GM19043 (cell line): ENCODE data around the gene MOSPD2.

Experiments
- ATAC-seq: cut with Tn5 transposase; IDR thresholded peaks from one replicate; pipeline ENCODE4 v1.9.1; 2021; ENCODE audit warnings: low read depth; ENCODE audit not compliant: unreplicated experiment

MOSPD2 gene

GRCh38 chrX:14913241-14913640 lies 40.0 kb downstream of the MOSPD2 start:
- ATAC-seq, result no peak

GRCh38 chrX:14915596-14915995 lies 42.4 kb downstream of the MOSPD2 start:
- no peak for ATAC-seq

- ATAC-seq, result no peak
Observed at GRCh38 chrX:14916017-14916674, 42.9 kb downstream of the MOSPD2 start.

- ATAC-seq, result no peak
Observed at GRCh38 chrX:14919407-14919806, 46.2 kb downstream of the MOSPD2 start.

GRCh38 chrX:14920196-14920595 lies 47.0 kb downstream of the MOSPD2 start:
- ATAC-seq, result no peak

GRCh38 chrX:14922437-14922836 lies 49.2 kb downstream of the MOSPD2 start:
- no peak for ATAC-seq

GRCh38 chrX:14923761-14924160 lies 50.5 kb downstream of the MOSPD2 start:
- ATAC-seq, result no peak

- ATAC-seq, result no peak
Observed at GRCh38 chrX:14926471-14926870, 53.2 kb downstream of the MOSPD2 start.

- no peak for ATAC-seq
Observed at GRCh38 chrX:14927401-14927800, 54.2 kb downstream of the MOSPD2 start.

- no peak for ATAC-seq
Observed at GRCh38 chrX:14930663-14931062, 57.4 kb downstream of the MOSPD2 start.

- no peak for ATAC-seq
Observed at GRCh38 chrX:14932136-14932535, 58.9 kb downstream of the MOSPD2 start.

- no peak for ATAC-seq
Observed at GRCh38 chrX:14934423-14934822, 61.2 kb downstream of the MOSPD2 start.

- no peak for ATAC-seq
Observed at GRCh38 chrX:14936561-14936960, 63.3 kb downstream of the MOSPD2 start.

- ATAC-seq, result no peak
Observed at GRCh38 chrX:14939644-14940043, 66.4 kb downstream of the MOSPD2 start.

GRCh38 chrX:14941301-14941700 lies 68.1 kb downstream of the MOSPD2 start:
- ATAC-seq, result no peak

GRCh38 chrX:14942341-14942740 lies 69.1 kb downstream of the MOSPD2 start:
- ATAC-seq, result no peak

GRCh38 chrX:14943962-14944361 lies 70.7 kb downstream of the MOSPD2 start:
- no peak for ATAC-seq

GRCh38 chrX:14946606-14947155 lies 73.5 kb downstream of the MOSPD2 start:
- no peak for ATAC-seq

GRCh38 chrX:14948691-14949090 lies 75.5 kb downstream of the MOSPD2 start:
- ATAC-seq, result no peak

GRCh38 chrX:14956813-14957582 lies 83.8 kb downstream of the MOSPD2 start:
- ATAC-seq, result no peak

GRCh38 chrX:14963447-14964236 lies 90.4 kb downstream of the MOSPD2 start:
- ATAC-seq, result no peak
